Stomach (tissue), 4 donors: ENCODE measurements around the gene ATXN1.

Experiments
- EP300 ChIP-seq: sonication (generic); formaldehyde crosslinking; IDR thresholded peaks from one replicate; pipeline ENCODE4 v1.6.1; 2017; ENCODE audit warnings: antibody characterized with exemption
- POLR2A ChIP-seq, 4 donors: fragments of 450-650 bp; IDR thresholded peaks; one replicate each; pipeline ENCODE4 v1.6.1; 2016; ENCODE audit warnings: antibody characterized with exemption in 4 of 4, control low read depth in 2 of 4, mild to moderate bottlenecking in 1 of 4, moderate library complexity in 1 of 4
- POLR2AphosphoS5 ChIP-seq, 3 donors: sonication (generic); formaldehyde crosslinking; IDR thresholded peaks; one replicate each; pipeline ENCODE4 v1.6.1; 2016; ENCODE audit warnings: antibody characterized with exemption in 3 of 3
- TF ChIP-seq, protein P1 (sequence below), 7 experiments: fragments of 450-650 bp in 4 of 7; fragments of 200-600 bp in 3 of 7; sonication (generic) in 3 of 7; IDR thresholded peaks; one replicate each; pipeline ENCODE4 v1.5.1; 2016 to 2019; ENCODE audit warnings: antibody characterized with exemption in 7 of 7, control low read depth in 2 of 7, mild to moderate bottlenecking in 1 of 7

DNA sequence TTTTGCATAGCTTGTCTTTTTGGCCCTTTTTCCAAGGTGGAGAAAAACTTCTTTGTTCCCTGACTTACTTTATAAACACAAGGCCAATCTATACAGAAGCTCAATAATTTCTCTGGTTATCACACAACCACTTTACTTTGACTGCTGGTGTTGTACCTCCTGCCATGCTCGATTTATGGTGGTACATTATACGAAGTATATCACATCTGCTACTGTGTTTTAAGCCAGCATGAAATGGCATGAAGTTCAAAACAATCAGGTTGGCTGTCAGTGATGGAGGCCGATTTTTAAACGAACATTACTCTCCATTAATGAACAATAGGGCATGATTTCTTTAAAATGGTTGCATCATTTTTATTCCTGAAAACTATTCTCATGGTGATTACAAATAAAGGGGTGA is 21.0 kb upstream of the ATXN1 start:
- TF ChIP-seq, protein P1, sequence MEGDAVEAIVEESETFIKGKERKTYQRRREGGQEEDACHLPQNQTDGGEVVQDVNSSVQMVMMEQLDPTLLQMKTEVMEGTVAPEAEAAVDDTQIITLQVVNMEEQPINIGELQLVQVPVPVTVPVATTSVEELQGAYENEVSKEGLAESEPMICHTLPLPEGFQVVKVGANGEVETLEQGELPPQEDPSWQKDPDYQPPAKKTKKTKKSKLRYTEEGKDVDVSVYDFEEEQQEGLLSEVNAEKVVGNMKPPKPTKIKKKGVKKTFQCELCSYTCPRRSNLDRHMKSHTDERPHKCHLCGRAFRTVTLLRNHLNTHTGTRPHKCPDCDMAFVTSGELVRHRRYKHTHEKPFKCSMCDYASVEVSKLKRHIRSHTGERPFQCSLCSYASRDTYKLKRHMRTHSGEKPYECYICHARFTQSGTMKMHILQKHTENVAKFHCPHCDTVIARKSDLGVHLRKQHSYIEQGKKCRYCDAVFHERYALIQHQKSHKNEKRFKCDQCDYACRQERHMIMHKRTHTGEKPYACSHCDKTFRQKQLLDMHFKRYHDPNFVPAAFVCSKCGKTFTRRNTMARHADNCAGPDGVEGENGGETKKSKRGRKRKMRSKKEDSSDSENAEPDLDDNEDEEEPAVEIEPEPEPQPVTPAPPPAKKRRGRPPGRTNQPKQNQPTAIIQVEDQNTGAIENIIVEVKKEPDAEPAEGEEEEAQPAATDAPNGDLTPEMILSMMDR (IDR thresholded peaks at IDR 0.05), result no peak
- no peak for TF ChIP-seq POLR2A (IDR thresholded peaks at IDR 0.05)
- TF ChIP-seq POLR2AphosphoS5 (IDR thresholded peaks at IDR 0.05), result no peak
- TF ChIP-seq EP300, result no peak
